ENCODE measurements around the gene RPL5.
"Not testable (repeated sequence)": the region's sequence is repeated elsewhere in the genome, so short reads cannot be mapped to it uniquely, and the experiment has no call there.

RPL5 gene
- total RNA-seq = 1,000 to 1,069 reads per million in 2 donors

GRCh38 chr1:92831762-92832536, at the start of gene RPL5:
Gene RPL5, plus strand, starts transcription at chr1:92832040. Its CDS starts 75 bp downstream, at chr1:92832115.
- peak; percentile 85 for DNase-seq

GRCh38 chr1:92783550-92783949, 48.3 kb upstream of the RPL5 start:
- not testable (repeated sequence) for DNase-seq

DNA sequence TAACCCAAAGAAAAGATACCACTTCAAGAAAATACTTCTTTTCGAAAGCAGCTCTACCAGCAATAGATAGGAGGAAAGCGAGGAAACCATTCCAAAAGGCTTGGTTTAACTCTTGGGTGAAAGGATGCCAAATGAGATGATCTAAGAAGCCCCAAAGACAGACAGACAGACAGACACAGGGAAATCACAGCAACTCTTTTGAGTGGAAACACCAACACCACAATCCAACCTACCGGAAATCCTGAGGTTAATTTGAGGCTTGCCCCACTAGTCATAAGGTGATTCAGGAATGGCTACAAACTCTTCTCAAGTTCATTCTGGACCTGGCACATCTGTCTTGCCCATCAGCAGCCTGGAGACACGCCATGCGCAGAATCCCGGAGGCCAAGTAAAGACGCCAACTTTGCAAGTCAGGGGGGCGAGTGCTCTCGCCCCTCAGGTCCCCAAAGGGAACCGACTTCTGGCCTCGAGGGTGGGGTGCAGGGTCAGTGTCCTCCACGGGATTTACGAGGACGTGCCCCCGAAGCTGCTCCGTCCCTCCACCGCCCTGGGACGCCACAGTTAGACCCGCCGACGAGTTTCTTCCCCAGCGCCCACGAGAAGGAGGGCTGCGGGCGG, 47.7 kb upstream of the RPL5 start:
- no peak for DNase-seq

DNA sequence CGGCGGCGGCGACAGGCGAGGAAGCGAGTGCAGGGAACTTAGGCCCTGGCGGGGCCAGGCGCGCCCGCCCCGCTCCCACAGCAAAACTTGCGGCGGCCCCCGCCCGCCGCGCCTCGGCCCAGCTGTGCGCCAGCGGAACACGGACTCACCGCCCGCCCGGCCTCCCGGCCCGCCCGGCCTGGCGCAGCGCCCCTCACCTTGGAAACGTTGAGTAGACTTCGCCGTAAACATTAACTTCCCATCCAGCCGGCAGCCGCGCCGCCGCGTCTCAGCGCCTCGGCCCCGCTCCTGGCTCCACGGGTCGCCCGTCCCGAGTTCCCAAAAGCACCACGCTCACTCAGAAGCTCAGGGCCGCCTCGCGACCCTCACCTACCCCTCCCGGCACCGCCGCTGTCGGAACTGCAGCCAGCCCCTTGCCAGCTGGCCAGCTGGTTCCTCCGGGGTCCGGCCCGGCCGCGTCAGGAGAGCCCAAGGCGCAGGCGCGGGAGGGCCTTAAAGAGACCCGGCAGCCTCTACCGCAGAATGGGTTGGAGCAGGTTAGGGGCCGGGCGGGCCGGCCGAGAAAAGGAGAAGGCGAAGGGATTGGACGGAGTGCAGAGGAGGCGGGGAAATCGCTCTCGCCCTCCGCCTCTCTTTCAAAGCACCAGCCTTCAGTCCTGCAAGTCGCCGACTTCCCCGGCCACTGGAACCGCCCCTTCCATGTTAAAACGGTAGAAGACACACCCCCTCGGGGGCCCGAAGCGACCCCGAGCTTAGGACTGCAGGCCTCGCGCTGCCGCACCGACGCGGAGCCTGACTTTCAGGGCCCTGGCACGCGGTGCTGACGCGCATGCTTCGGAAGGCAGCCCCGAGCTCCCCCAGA, 47.0 kb upstream of the RPL5 start, which contains the start of gene EVI5:
Gene EVI5 (minus strand): TSS at position 470 of the 862 bp plus-strand sequence. CDS start 48,562 bp downstream, outside the sequence.
- peak; percentile 29 for DNase-seq

DNA sequence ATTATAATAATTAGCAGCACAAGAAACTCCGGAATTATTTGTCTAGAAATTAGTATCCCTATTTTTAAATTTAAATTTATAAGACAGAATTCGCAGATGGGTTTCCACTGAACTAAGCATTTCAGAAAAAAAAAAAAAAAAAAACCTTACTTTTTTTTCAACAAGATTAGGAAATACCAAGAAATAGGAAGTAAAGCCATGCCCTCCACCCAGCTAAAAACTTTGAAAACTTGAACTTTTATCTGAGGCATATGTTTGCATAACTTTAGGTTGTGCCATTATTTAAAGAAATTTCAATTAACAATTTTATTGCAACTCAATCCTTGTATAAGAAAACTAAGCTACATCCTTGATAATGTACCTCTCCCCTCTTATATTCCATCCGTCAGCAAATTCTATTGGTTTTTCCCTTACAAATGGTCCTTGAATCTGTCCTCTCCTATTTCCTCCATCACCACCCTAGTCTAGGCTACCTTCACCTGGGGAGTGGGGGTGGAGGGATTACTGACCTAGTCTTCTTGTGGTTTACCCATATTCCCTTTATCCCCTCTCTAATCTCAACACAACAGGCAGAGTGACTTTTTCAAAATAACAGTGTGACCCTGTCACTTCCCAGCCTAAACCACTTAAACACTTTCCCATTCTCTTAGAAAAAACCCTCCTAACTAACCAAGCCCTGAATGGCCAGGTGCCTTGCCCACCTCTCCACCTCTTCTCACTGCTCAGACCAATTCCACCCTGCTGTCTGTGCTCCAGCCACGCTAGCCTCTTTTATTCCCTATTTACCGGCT, 45.5 kb upstream of the RPL5 start:
- no peak for DNase-seq

DNA sequence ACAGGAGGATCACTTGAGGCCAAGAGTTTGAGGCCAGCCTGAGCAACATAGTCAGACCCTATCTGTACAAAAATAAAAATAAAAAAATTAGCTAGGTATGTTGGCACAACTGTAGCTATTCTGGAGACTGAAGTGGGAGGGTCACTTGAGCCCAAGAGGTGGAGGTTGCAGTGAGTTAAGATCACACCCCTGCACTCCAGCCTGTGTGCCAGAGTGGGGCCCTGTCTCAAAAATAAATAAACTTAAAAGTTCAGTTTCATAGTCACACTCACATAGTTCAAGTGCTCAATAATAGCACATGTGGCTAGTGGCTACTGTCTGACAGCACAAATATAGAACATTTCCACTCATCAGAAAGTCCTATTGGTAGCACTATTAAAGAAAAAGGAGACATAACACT, 41.8 kb upstream of the RPL5 start:
- no peak for DNase-seq

DNA sequence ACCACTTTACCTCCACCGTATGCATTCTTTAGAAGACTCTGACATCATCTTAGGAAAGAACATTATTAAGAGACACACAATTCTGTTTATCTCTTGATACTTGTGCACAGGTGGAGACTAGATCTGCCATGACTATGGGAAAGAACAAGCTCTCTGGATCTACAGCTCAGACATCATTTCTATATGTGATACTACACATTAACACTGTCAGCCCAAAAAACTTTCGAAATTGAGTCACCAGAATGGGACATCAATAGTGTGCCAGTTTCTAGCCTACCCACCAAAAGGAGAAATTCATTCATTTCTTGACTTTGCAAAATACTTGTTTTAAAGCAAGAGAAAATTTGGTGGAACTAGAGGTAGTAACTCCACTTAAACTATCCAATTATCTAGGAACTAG, 41.0 kb upstream of the RPL5 start:
- DNase-seq = no peak

GRCh38 chr1:92791487-92792066, 40.3 kb upstream of the RPL5 start:
- DNase-seq = no peak

DNA sequence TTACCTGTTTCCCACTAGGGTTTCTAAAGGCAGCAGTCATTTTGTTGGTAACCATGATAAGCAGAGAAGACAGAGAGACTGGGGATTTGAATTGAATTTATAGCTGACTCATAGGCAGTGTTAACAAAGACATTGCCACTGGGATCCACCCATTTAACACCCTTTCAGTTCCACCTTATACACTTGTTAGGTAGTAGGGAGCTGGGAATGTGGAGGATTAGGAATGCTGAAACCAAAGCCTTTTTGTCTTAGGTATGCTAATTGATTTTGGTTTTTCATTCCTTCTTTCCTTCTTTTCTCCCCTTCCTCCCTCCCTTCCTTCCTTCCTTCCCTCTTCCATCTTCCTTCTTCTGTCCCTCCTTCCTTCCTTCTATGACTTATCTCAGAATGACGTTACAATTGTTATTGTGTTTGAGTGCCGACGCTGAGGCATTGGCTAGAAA, 39.5 kb upstream of the RPL5 start:
- no peak for DNase-seq

- no peak for DNase-seq
Measured at GRCh38 chr1:92795166-92795565, 36.7 kb upstream of the RPL5 start.

- DNase-seq = no peak
Measured at GRCh38 chr1:92797297-92797696, 34.5 kb upstream of the RPL5 start.

- DNase-seq = no peak
Measured at GRCh38 chr1:92797961-92798360, 33.9 kb upstream of the RPL5 start.

GRCh38 chr1:92803140-92803887, 28.5 kb upstream of the RPL5 start:
- no peak for DNase-seq

GRCh38 chr1:92804721-92805201, 27.1 kb upstream of the RPL5 start:
- no peak for DNase-seq

- DNase-seq = no peak
Measured at GRCh38 chr1:92805216-92805615, 26.6 kb upstream of the RPL5 start.

DNA sequence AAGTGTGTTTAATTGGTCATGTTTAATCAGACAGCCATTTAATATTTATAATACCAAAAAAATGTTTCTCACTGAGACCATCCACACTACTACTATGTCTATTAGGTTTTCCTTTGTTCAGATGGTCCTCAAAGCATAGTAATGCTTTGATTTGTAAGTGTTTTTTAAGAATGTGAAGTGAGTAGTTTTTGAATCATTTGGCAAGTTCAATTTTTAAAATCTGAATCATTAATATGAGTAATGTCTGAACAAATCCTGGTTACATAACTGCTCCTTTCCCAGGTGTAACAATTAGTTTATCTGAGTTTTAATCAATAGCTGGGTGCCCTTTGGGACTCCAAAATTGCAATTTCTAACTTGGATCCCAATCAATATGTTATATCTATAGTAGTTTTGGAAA, 23.5 kb upstream of the RPL5 start:
- no peak for DNase-seq

GRCh38 chr1:92816732-92817131, 15.1 kb upstream of the RPL5 start:
- no peak for DNase-seq

DNA sequence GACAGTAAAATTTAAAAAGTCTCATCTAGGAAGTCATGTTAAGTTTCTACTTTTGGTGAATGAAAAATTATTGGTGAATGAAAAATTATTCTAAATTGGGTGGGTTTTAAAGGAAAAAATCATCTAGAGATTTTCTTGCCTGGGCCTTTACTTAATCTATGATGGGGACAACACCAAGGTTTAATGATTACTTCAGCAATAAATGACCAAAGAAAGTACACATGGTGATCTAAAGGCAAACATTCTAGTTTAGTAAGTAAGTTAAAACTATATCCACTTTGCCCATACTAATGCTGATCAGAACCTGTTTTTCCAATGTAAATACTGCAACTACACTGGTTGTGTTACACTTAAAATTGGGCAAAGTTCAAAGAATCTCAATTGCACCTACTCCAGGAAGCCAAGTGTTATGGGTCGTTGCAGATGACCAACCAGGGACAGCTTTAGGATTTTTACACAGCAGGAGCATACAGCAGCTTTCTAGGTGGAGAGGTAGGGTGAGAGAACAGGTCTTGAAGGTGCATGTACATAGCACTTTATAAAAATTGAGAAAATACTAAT, 14.6 kb upstream of the RPL5 start:
- no peak for DNase-seq

GRCh38 chr1:92817986-92818764, 13.7 kb upstream of the RPL5 start:
- DNase-seq = no peak

GRCh38 chr1:92820024-92820423, 11.8 kb upstream of the RPL5 start:
- no peak for DNase-seq

All from activated gamma-delta T cell (primary cell).